ENCODE results near the gene PADI6.

Gene PADI6

GRCh38 chr1:17423781-17424245 is 51.8 kb downstream of the PADI6 start:
- no peak overlapping the region for H3K27ac ChIP-seq (ENCODE audit: low read depth, low read length)
- H3K9ac ChIP-seq (ENCODE audit: low read depth, low read length): no peak overlapping the region
- H3K27me3 ChIP-seq (ENCODE audit: control insufficient read depth, insufficient read depth, low read length): no peaks in the 10 kb centered on the region
- H3K36me3 ChIP-seq (ENCODE audit: control insufficient read depth, insufficient read depth, low read length): peaks cover 98% of the 10 kb centered on the region
- no peaks in the 10 kb centered on the region for H3K9me3 ChIP-seq (ENCODE audit: control insufficient read depth, insufficient read depth, low read length)
- peaks cover 7% of the 10 kb centered on the region for H3K4me1 ChIP-seq (ENCODE audit: control insufficient read depth, insufficient read depth, low read length)
- no peak overlapping the region for H3K4me3 ChIP-seq (ENCODE audit: low read depth, low read length)

- H3K9ac ChIP-seq (ENCODE audit: low read depth, low read length): no peak overlapping the region
- H3K4me1 ChIP-seq (ENCODE audit: control insufficient read depth, insufficient read depth, low read length): peaks cover 20% of the 10 kb centered on the region
- H3K27me3 ChIP-seq (ENCODE audit: control insufficient read depth, insufficient read depth, low read length): no peaks in the 10 kb centered on the region
- H3K9me3 ChIP-seq (ENCODE audit: control insufficient read depth, insufficient read depth, low read length): no peaks in the 10 kb centered on the region
- no peak overlapping the region for H3K4me3 ChIP-seq (ENCODE audit: low read depth, low read length)
- H3K27ac ChIP-seq (ENCODE audit: low read depth, low read length): no peak overlapping the region
- peaks cover 91% of the 10 kb centered on the region for H3K36me3 ChIP-seq (ENCODE audit: control insufficient read depth, insufficient read depth, low read length)
Measured at GRCh38 chr1:17425806-17426600, 54.0 kb downstream of the PADI6 start.

- Histone ChIP-seq H3K9me3 (ENCODE audit: control insufficient read depth, insufficient read depth, low read length) (no peaks in the 10 kb centered on the region), H3K27ac (ENCODE audit: low read depth, low read length) (peak overlapping the region; percentile 49), H3K4me1 (ENCODE audit: control insufficient read depth, insufficient read depth, low read length) (peaks cover 27% of the 10 kb centered on the region), H3K9ac (ENCODE audit: low read depth, low read length) (no peak overlapping the region), H3K27me3 (ENCODE audit: control insufficient read depth, insufficient read depth, low read length) (no peaks in the 10 kb centered on the region), H3K36me3 (ENCODE audit: control insufficient read depth, insufficient read depth, low read length) (peaks cover 88% of the 10 kb centered on the region), H3K4me3 (ENCODE audit: low read depth, low read length) (no peak overlapping the region)
Measured at GRCh38 chr1:17427696-17428660, 56.0 kb downstream of the PADI6 start.

- peaks cover 86% of the 10 kb centered on the region for H3K36me3 ChIP-seq (ENCODE audit: control insufficient read depth, insufficient read depth, low read length)
Measured at GRCh38 chr1:17429183-17429582, 57.2 kb downstream of the PADI6 start.

GRCh38 chr1:17432412-17432811 is 60.4 kb downstream of the PADI6 start:
- no peak overlapping the region for H3K27ac ChIP-seq (ENCODE audit: low read depth, low read length)

More at GRCh38 chr1:17429183-17429582, 57.2 kb downstream of the PADI6 start:
- Histone ChIP-seq H3K4me3 (ENCODE audit: low read depth, low read length) (no peak overlapping the region), H3K9me3 (ENCODE audit: control insufficient read depth, insufficient read depth, low read length) (no peaks in the 10 kb centered on the region), H3K27ac (ENCODE audit: low read depth, low read length) (no peak overlapping the region), H3K4me1 (ENCODE audit: control insufficient read depth, insufficient read depth, low read length) (peaks cover 38% of the 10 kb centered on the region), H3K9ac (ENCODE audit: low read depth, low read length) (no peak overlapping the region), H3K27me3 (ENCODE audit: control insufficient read depth, insufficient read depth, low read length) (no peaks in the 10 kb centered on the region)

GRCh38 chr1:17433261-17433660 is 61.3 kb downstream of the PADI6 start:
- peaks cover 65% of the 10 kb centered on the region for H3K4me1 ChIP-seq (ENCODE audit: control insufficient read depth, insufficient read depth, low read length)
- H3K36me3 ChIP-seq (ENCODE audit: control insufficient read depth, insufficient read depth, low read length): peaks cover 75% of the 10 kb centered on the region
- peak overlapping the region; percentile 92 for H3K27ac ChIP-seq (ENCODE audit: low read depth, low read length)
- H3K27me3 ChIP-seq (ENCODE audit: control insufficient read depth, insufficient read depth, low read length): no peaks in the 10 kb centered on the region
- H3K9ac ChIP-seq (ENCODE audit: low read depth, low read length): no peak overlapping the region
- H3K9me3 ChIP-seq (ENCODE audit: control insufficient read depth, insufficient read depth, low read length): no peaks in the 10 kb centered on the region
- 0 out of 2 replicates have a peak overlapping the region, but pooled peaks have one; percentile 31 for H3K4me3 ChIP-seq (ENCODE audit: low read depth, low read length)

More at GRCh38 chr1:17432412-17432811, 60.4 kb downstream of the PADI6 start:
- Histone ChIP-seq H3K9me3 (ENCODE audit: control insufficient read depth, insufficient read depth, low read length) (no peaks in the 10 kb centered on the region), H3K4me1 (ENCODE audit: control insufficient read depth, insufficient read depth, low read length) (peaks cover 68% of the 10 kb centered on the region), H3K4me3 (ENCODE audit: low read depth, low read length) (no peak overlapping the region), H3K27me3 (ENCODE audit: control insufficient read depth, insufficient read depth, low read length) (no peaks in the 10 kb centered on the region), H3K9ac (ENCODE audit: low read depth, low read length) (no peak overlapping the region), H3K36me3 (ENCODE audit: control insufficient read depth, insufficient read depth, low read length) (peaks cover 83% of the 10 kb centered on the region)

GRCh38 chr1:17434016-17434415 is 62.0 kb downstream of the PADI6 start:
- peak overlapping the region; percentile 92 for H3K27ac ChIP-seq (ENCODE audit: low read depth, low read length)
- no peak overlapping the region for H3K9ac ChIP-seq (ENCODE audit: low read depth, low read length)
- no peaks in the 10 kb centered on the region for H3K9me3 ChIP-seq (ENCODE audit: control insufficient read depth, insufficient read depth, low read length)
- H3K4me3 ChIP-seq (ENCODE audit: low read depth, low read length): peak overlapping the region; percentile 31
- H3K27me3 ChIP-seq (ENCODE audit: control insufficient read depth, insufficient read depth, low read length): no peaks in the 10 kb centered on the region
- H3K4me1 ChIP-seq (ENCODE audit: control insufficient read depth, insufficient read depth, low read length): peaks cover 60% of the 10 kb centered on the region
- H3K36me3 ChIP-seq (ENCODE audit: control insufficient read depth, insufficient read depth, low read length): peaks cover 67% of the 10 kb centered on the region

GRCh38 chr1:17434601-17435000 is 62.6 kb downstream of the PADI6 start:
- peaks cover 54% of the 10 kb centered on the region for H3K4me1 ChIP-seq (ENCODE audit: control insufficient read depth, insufficient read depth, low read length)
- H3K27me3 ChIP-seq (ENCODE audit: control insufficient read depth, insufficient read depth, low read length): no peaks in the 10 kb centered on the region
- H3K27ac ChIP-seq (ENCODE audit: low read depth, low read length): peak overlapping the region; percentile 92
- peak overlapping the region; percentile 31; the same call in 1 of the 2 replicates for H3K4me3 ChIP-seq (ENCODE audit: low read depth, low read length)
- H3K36me3 ChIP-seq (ENCODE audit: control insufficient read depth, insufficient read depth, low read length): peaks cover 61% of the 10 kb centered on the region
- no peak overlapping the region for H3K9ac ChIP-seq (ENCODE audit: low read depth, low read length)
- H3K9me3 ChIP-seq (ENCODE audit: control insufficient read depth, insufficient read depth, low read length): no peaks in the 10 kb centered on the region

- Histone ChIP-seq H3K4me1 (ENCODE audit: control insufficient read depth, insufficient read depth, low read length) (peaks cover 66% of the 10 kb centered on the region), H3K36me3 (ENCODE audit: control insufficient read depth, insufficient read depth, low read length) (peaks cover 53% of the 10 kb centered on the region), H3K9ac (ENCODE audit: low read depth, low read length) (peak overlapping the region; percentile 57), H3K27me3 (ENCODE audit: control insufficient read depth, insufficient read depth, low read length) (peaks cover 11% of the 10 kb centered on the region), H3K4me3 (ENCODE audit: low read depth, low read length) (peak overlapping the region; percentile 95), H3K27ac (ENCODE audit: low read depth, low read length) (peak overlapping the region; percentile 95), H3K9me3 (ENCODE audit: control insufficient read depth, insufficient read depth, low read length) (no peaks in the 10 kb centered on the region)
Measured at GRCh38 chr1:17436380-17437174, 64.6 kb downstream of the PADI6 start.

GRCh38 chr1:17437260-17437579 is 65.2 kb downstream of the PADI6 start:
- H3K4me1 ChIP-seq (ENCODE audit: control insufficient read depth, insufficient read depth, low read length): peaks cover 69% of the 10 kb centered on the region
- H3K9ac ChIP-seq (ENCODE audit: low read depth, low read length): peak overlapping the region; percentile 57
- H3K27me3 ChIP-seq (ENCODE audit: control insufficient read depth, insufficient read depth, low read length): peaks cover 11% of the 10 kb centered on the region
- peak overlapping the region; percentile 95 for H3K27ac ChIP-seq (ENCODE audit: low read depth, low read length)
- no peaks in the 10 kb centered on the region for H3K9me3 ChIP-seq (ENCODE audit: control insufficient read depth, insufficient read depth, low read length)
- H3K4me3 ChIP-seq (ENCODE audit: low read depth, low read length): peak overlapping the region; percentile 95
- H3K36me3 ChIP-seq (ENCODE audit: control insufficient read depth, insufficient read depth, low read length): peaks cover 47% of the 10 kb centered on the region

Data from HUES48 (cell line).